H1 (cell line): Measurements from ENCODE around the gene ARG2.
"Not testable (repeated sequence)": the region's sequence is repeated elsewhere in the genome, so short reads cannot be mapped to it uniquely, and the experiment has no call there.

Source experiments
- BACH1 ChIP-seq: IDR thresholded peaks from 2 replicates; pipeline ENCODE4 v1.6.1; 2012; ENCODE audit warnings: low read length, improper control_type of control experiment
- BRCA1 ChIP-seq: IDR thresholded peaks from 2 replicates; pipeline ENCODE4 v1.6.1; 2012; ENCODE audit warnings: low read depth, low read length, improper control_type of control experiment
- JUND ChIP-seq: IDR thresholded peaks from 2 replicates; pipeline ENCODE4 v1.6.1; 2011; ENCODE audit warnings: mild to moderate bottlenecking, improper control_type of control experiment, low read length
- KDM4A ChIP-seq: IDR thresholded peaks from one replicate; pipeline ENCODE4 v1.7.1; 2012; ENCODE audit warnings: low read depth, mild to moderate bottlenecking, moderate library complexity, low read length, inconsistent platforms; ENCODE audit not compliant: severe bottlenecking
- NANOG ChIP-seq: IDR thresholded peaks from 2 replicates; pipeline ENCODE4 v1.6.1; 2011; ENCODE audit warnings: low read length, low read depth, mild to moderate bottlenecking, inconsistent platforms; ENCODE audit not compliant: insufficient read depth, poor library complexity, severe bottlenecking
- PHF8 ChIP-seq: fragments of 200-600 bp; sonication (generic); conservative IDR thresholded peaks from 2 replicates; pipeline ENCODE4 v1.7.1; 2012; ENCODE audit warnings: low read depth, mild to moderate bottlenecking, inconsistent platforms, low read length, moderate library complexity
- POLR2A ChIP-seq, 2 experiments: IDR thresholded peaks; 1 replicate in 1 of 2; 2 replicates in 1 of 2; pipeline ENCODE4 v1.6.1; 2011; ENCODE audit warnings: low read depth in 2 of 2, low read length in 2 of 2, mild to moderate bottlenecking in 2 of 2; ENCODE audit errors: control extremely low read depth in 1 of 2
- SP1 ChIP-seq: IDR thresholded peaks from 2 replicates; pipeline ENCODE4 v1.6.1; 2011; ENCODE audit warnings: low read depth, low read length
- SP2 ChIP-seq: IDR thresholded peaks from 2 replicates; pipeline ENCODE4 v1.6.1; 2012; ENCODE audit warnings: mild to moderate bottlenecking, low read length, inconsistent platforms
- YY1 ChIP-seq: IDR thresholded peaks from 2 replicates; pipeline ENCODE4 v1.6.1; 2011; ENCODE audit warnings: low read depth, mild to moderate bottlenecking, low read length
- TF ChIP-seq, protein P1 (sequence below), 3 experiments: IDR thresholded peaks; 1 replicate in 2 of 3; 2 replicates in 1 of 3; pipeline versions ENCODE4 v1.5.1 to v1.6.1; 2011; ENCODE audit warnings: low read length in 3 of 3, mild to moderate bottlenecking in 3 of 3, inconsistent platforms in 2 of 3, low read depth in 1 of 3, moderate library complexity in 1 of 3; ENCODE audit not compliant: insufficient read depth in 1 of 3; ENCODE audit errors: control extremely low read depth in 1 of 3
- TF ChIP-seq, protein P2 (sequence below): IDR thresholded peaks from 2 replicates; pipeline ENCODE4 v1.6.1; 2011; ENCODE audit warnings: low read depth, mild to moderate bottlenecking, low read length; ENCODE audit not compliant: insufficient read depth

DNA sequence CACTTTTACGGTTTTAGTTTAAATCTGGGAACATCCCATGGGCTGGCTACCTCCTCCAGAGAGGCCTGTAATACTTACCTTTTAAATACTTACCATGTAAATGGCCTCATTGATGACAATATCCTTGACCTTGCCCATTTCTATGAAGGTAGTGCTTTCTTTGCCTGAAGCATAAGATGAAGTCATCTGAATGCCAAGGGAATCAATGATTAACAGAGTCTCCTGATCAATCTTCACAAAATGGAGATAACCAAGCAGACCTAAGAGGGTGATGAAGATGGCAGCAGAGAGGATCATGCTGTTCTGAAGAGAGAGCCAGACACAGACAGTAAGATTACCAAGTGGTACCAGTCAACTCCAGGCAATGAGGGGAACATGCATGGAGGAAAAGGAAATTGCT is 26.1 kb upstream of the ARG2 start:
- TF ChIP-seq, protein P1, sequence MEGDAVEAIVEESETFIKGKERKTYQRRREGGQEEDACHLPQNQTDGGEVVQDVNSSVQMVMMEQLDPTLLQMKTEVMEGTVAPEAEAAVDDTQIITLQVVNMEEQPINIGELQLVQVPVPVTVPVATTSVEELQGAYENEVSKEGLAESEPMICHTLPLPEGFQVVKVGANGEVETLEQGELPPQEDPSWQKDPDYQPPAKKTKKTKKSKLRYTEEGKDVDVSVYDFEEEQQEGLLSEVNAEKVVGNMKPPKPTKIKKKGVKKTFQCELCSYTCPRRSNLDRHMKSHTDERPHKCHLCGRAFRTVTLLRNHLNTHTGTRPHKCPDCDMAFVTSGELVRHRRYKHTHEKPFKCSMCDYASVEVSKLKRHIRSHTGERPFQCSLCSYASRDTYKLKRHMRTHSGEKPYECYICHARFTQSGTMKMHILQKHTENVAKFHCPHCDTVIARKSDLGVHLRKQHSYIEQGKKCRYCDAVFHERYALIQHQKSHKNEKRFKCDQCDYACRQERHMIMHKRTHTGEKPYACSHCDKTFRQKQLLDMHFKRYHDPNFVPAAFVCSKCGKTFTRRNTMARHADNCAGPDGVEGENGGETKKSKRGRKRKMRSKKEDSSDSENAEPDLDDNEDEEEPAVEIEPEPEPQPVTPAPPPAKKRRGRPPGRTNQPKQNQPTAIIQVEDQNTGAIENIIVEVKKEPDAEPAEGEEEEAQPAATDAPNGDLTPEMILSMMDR (IDR thresholded peaks at IDR 0.05; ENCODE audit: control extremely low read depth in 1 of 3, insufficient read depth in 1 of 3, low read depth in 1 of 3, low read length in 3 of 3): not testable (repeated sequence)
- TF ChIP-seq SP2; SP1; NANOG; POLR2A (IDR thresholded peaks at IDR 0.05; ENCODE audit: control extremely low read depth in 1 of 2, low read depth in 2 of 2, low read length in 2 of 2); JUND; PHF8; YY1; KDM4A; BRCA1; BACH1: not testable (repeated sequence)
- TF ChIP-seq, protein P2, sequence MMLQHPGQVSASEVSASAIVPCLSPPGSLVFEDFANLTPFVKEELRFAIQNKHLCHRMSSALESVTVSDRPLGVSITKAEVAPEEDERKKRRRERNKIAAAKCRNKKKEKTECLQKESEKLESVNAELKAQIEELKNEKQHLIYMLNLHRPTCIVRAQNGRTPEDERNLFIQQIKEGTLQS: not testable (repeated sequence)
